Glutamatergic neuron (in vitro differentiated cells): ENCODE measurements around the gene TMEM59L. TPM values are rescaled to one million over a fixed set of nuclear protein-coding genes. Genes with fewer than 3 reads are reported as not detected.

ENCODE experiments used
- DNase-seq: peaks from one replicate; pipeline ENCODE4 v3.0.0; 2022
- H3K27ac Mint-ChIP-seq: one replicate; pipeline ENCODE4 v1.8.0; 2020; ENCODE audit warnings: mild to moderate bottlenecking, mixed read lengths, inconsistent platforms; ENCODE audit not compliant: unreplicated experiment
- H3K27me3 Mint-ChIP-seq: one replicate; pipeline ENCODE4 v1.8.0; 2020; ENCODE audit warnings: mild to moderate bottlenecking, moderate library complexity, mixed read lengths, inconsistent platforms; ENCODE audit not compliant: unreplicated experiment
- H3K36me3 Mint-ChIP-seq: one replicate; pipeline ENCODE4 v1.8.0; 2020; ENCODE audit warnings: mild to moderate bottlenecking, mixed read lengths, inconsistent platforms; ENCODE audit not compliant: unreplicated experiment
- H3K4me1 Mint-ChIP-seq: one replicate; pipeline ENCODE4 v1.8.0; 2020; ENCODE audit warnings: mild to moderate bottlenecking, low read depth, mixed read lengths, inconsistent platforms; ENCODE audit not compliant: unreplicated experiment
- H3K4me3 Mint-ChIP-seq: one replicate; pipeline ENCODE4 v1.8.0; 2020; ENCODE audit warnings: mild to moderate bottlenecking, mixed read lengths, inconsistent platforms; ENCODE audit not compliant: unreplicated experiment
- H3K9me3 Mint-ChIP-seq: one replicate; pipeline ENCODE4 v1.8.0; 2020; ENCODE audit warnings: mild to moderate bottlenecking, moderate library complexity, mixed read lengths, inconsistent platforms; ENCODE audit not compliant: unreplicated experiment
- total RNA-seq: library from RNA; stranded (reverse); fragmentation: NEBNext Ultra II Directional; extraction: Animal tissue kit (Norgen Biotek cat#: 25700); gene quantifications from one replicate; pipeline ENCODE4 v1.2.1, GENCODE V29; 2021; ENCODE audit not compliant: unreplicated experiment
- TF ChIP-seq, protein P1 (sequence below): fragments of 200-600 bp; sonication (generic); IDR thresholded peaks from one replicate; pipeline ENCODE4 v1.5.0; 2021; ENCODE audit not compliant: partially characterized antibody, unreplicated experiment

TMEM59L gene
- total RNA-seq, 1 donor from 2014 or later: 92.3 TPM

DNA sequence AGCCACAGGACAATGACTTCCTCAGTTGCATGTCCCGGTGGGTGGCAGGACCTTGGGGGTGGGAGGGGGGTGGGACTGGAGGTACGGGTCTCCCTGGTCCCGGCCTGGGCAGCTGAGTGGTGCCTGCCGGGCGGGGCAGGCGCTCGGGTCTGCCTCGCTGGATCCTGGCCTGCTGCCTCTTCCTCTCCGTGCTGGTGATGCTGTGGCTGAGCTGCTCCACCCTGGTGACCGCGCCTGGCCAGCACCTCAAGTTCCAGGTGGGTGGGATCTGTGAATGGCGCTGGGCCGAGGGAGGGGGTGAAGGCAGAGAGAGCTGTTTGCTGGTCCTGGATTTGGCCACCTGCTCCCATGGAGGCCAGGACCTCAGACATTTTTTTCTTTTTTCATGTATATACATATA, 5.6 kb downstream of the TMEM59L start:
- no peak overlapping the region for H3K4me3 Mint-ChIP-seq
- peaks cover 1% of the 10 kb centered on the region for H3K9me3 Mint-ChIP-seq
- H3K27ac Mint-ChIP-seq: no peak overlapping the region
- peaks cover 9% of the 10 kb centered on the region for H3K27me3 Mint-ChIP-seq
- TF ChIP-seq, protein P1, sequence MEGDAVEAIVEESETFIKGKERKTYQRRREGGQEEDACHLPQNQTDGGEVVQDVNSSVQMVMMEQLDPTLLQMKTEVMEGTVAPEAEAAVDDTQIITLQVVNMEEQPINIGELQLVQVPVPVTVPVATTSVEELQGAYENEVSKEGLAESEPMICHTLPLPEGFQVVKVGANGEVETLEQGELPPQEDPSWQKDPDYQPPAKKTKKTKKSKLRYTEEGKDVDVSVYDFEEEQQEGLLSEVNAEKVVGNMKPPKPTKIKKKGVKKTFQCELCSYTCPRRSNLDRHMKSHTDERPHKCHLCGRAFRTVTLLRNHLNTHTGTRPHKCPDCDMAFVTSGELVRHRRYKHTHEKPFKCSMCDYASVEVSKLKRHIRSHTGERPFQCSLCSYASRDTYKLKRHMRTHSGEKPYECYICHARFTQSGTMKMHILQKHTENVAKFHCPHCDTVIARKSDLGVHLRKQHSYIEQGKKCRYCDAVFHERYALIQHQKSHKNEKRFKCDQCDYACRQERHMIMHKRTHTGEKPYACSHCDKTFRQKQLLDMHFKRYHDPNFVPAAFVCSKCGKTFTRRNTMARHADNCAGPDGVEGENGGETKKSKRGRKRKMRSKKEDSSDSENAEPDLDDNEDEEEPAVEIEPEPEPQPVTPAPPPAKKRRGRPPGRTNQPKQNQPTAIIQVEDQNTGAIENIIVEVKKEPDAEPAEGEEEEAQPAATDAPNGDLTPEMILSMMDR: no peak
- peaks cover 12% of the 10 kb centered on the region for H3K36me3 Mint-ChIP-seq
- no peak for DNase-seq
- no peaks in the 10 kb centered on the region for H3K4me1 Mint-ChIP-seq

- H3K4me3 Mint-ChIP-seq: no peak overlapping the region
- TF ChIP-seq, protein P1: no peak
- H3K27me3 Mint-ChIP-seq: peaks cover under 1% of the 10 kb centered on the region
- peaks cover 9% of the 10 kb centered on the region for H3K36me3 Mint-ChIP-seq
- H3K4me1 Mint-ChIP-seq: no peaks in the 10 kb centered on the region
- peaks cover 1% of the 10 kb centered on the region for H3K9me3 Mint-ChIP-seq
- no peak overlapping the region for H3K27ac Mint-ChIP-seq
- no peak for DNase-seq
Observed at GRCh38 chr19:18620311-18620710, 7.6 kb downstream of the TMEM59L start.

DNA sequence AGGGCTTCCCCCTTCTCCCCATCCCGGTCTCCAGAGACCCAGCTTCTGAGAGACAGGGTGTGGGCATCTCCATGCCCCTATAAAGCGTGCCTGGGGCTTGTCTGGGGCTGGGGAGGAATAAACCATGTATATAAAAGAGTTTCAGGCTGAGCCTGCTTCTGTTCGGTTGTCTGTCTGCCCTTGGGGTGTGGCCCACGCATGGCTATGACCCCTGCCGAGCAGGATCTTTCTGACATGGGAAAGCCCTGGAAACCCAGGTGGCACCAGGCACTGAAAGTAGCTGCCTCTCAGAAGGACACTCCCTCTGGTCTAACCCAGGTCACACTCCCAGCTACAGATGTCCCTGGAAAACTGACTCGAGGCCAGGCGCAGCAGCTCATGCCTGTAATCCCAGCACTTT, 8.2 kb downstream of the TMEM59L start:
- Mint-ChIP-seq H3K27ac (no peak overlapping the region), H3K4me1 (no peaks in the 10 kb centered on the region), H3K9me3 (peaks cover 1% of the 10 kb centered on the region), H3K36me3 (peaks cover 8% of the 10 kb centered on the region), H3K4me3 (no peak overlapping the region), H3K27me3 (no peaks in the 10 kb centered on the region)
- no peak for DNase-seq
- TF ChIP-seq, protein P1: no peak

DNA sequence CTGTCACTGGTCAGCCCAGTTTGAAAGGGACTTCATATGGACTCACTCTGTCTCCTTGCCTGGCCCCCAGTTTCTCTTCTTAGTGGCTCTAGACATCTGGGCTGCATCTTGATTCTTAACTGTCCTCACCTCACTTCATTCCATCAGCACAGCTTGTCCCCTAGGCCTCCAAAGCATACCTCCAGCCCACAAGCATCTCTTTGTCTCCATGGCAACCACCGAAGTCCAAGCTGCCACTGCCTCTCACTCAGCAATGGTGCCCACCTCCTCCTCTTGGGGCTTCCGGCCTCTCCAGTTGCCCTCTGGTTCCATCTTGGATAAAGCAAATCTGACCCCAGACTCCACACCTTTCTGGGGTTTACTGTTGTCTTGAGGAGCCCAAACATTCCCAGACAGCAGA, 14.2 kb downstream of the TMEM59L start:
- Mint-ChIP-seq H3K27me3 (no peaks in the 10 kb centered on the region), H3K36me3 (no peaks in the 10 kb centered on the region), H3K27ac (no peak overlapping the region), H3K4me3 (peak overlapping the region; percentile 46), H3K9me3 (peaks cover 10% of the 10 kb centered on the region), H3K4me1 (peaks cover 7% of the 10 kb centered on the region)
- DNase-seq: no peak
- TF ChIP-seq, protein P1: no peak

DNA sequence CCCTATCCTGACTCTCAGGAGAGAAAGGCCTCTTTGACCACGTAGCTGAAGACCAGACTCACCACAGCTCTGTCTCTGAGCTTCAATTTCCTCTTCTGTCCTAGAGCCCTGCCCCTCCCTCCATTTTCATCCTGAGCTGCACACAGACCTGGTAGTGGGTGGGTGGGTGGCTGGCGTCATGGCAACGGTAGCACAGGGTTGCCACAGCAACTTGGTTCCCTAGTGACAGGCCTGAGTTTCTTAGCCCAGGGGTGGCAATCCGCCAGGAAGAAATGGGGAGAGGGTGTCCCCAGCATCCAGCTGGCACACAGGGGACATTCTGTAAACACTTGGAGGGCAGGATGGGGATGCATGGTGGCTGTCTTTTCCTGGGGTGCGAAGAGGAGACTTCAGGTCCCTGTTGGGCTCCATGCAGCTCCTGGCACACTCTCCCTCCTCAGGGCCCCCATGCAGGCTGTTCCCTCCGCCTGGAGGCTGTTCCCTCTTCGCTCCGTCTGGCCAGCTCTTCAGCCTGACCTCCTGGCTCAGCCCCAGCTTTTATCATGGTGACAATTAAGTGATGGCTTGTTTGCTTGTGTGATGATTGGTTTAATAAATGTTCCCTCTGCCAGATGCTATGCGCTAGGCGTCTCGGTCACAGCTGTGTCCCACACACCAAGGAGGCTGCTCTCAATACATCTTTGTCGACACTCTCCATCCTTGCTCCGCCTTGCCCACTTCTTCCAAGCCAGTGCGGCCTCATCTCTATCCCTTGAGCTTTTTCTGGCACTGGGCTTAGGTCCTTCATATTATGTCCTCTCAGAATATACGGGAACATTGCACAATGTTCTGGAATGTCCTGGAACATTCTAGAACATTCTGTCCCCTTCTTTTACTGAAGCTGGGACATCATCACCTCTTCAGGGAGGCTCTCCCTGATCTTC, 16.8 kb downstream of the TMEM59L start:
- DNase-seq: no peak
- Mint-ChIP-seq H3K4me3 (no peak overlapping the region), H3K9me3 (peaks cover 20% of the 10 kb centered on the region), H3K27me3 (peaks cover 7% of the 10 kb centered on the region), H3K27ac (peak overlapping the region; percentile 46), H3K36me3 (no peaks in the 10 kb centered on the region), H3K4me1 (peaks cover 15% of the 10 kb centered on the region)
- TF ChIP-seq, protein P1: no peak
